ENCODE results near the gene RGS9.
A peak's percentile ranks its signal among the peaks of the same experiment; 100 is the strongest.
"Not testable (repeated sequence)": the region's sequence is repeated elsewhere in the genome, so short reads cannot be mapped to it uniquely, and the experiment has no call there.

RGS9 gene

GRCh38 chr17:65137021-65137939 is at the start of gene RGS9:
RGS9 (plus strand) TSS chr17:65137370; CDS start chr17:65137541, 171 bp downstream.
- DNase-seq (ENCODE audit: low read depth), result peak; percentile 78

- no peak for DNase-seq (ENCODE audit: low read depth)
Measured at GRCh38 chr17:65088621-65089360, 48.4 kb upstream of the RGS9 start.

GRCh38 chr17:65092262-65092661 is 44.9 kb upstream of the RGS9 start:
- no peak for DNase-seq (ENCODE audit: low read depth)

- not testable (repeated sequence) for DNase-seq (ENCODE audit: low read depth)
Measured at GRCh38 chr17:65092721-65093356, 44.3 kb upstream of the RGS9 start.

GRCh38 chr17:65093930-65094329 is 43.2 kb upstream of the RGS9 start:
- no peak for DNase-seq (ENCODE audit: low read depth)

- no peak for DNase-seq (ENCODE audit: low read depth)
Measured at GRCh38 chr17:65095465-65095864, 41.7 kb upstream of the RGS9 start.

GRCh38 chr17:65096382-65096781 is 40.8 kb upstream of the RGS9 start:
- not testable (repeated sequence) for DNase-seq (ENCODE audit: low read depth)

- DNase-seq (ENCODE audit: low read depth), result no peak
Measured at GRCh38 chr17:65097110-65097509, 40.1 kb upstream of the RGS9 start.

GRCh38 chr17:65099475-65099874 is 37.7 kb upstream of the RGS9 start:
- no peak for DNase-seq (ENCODE audit: low read depth)

- DNase-seq (ENCODE audit: low read depth), result peak; percentile 20
Measured at GRCh38 chr17:65099941-65100315, 37.2 kb upstream of the RGS9 start.

- peak; percentile 72 for DNase-seq (ENCODE audit: low read depth)
Measured at GRCh38 chr17:65100316-65101140, 36.6 kb upstream of the RGS9 start.

- DNase-seq (ENCODE audit: low read depth), result no peak
Measured at GRCh38 chr17:65101371-65101770, 35.8 kb upstream of the RGS9 start.

- DNase-seq (ENCODE audit: low read depth), result no peak
Measured at GRCh38 chr17:65102235-65102634, 34.9 kb upstream of the RGS9 start.

- no peak for DNase-seq (ENCODE audit: low read depth)
Measured at GRCh38 chr17:65102788-65103187, 34.4 kb upstream of the RGS9 start.

- no peak for DNase-seq (ENCODE audit: low read depth)
Measured at GRCh38 chr17:65103431-65103830, 33.7 kb upstream of the RGS9 start.

- DNase-seq (ENCODE audit: low read depth), result no peak
Measured at GRCh38 chr17:65103896-65104295, 33.3 kb upstream of the RGS9 start.

GRCh38 chr17:65104541-65104940 is 32.6 kb upstream of the RGS9 start:
- DNase-seq (ENCODE audit: low read depth), result no peak

- DNase-seq (ENCODE audit: low read depth), result no peak
Measured at GRCh38 chr17:65104973-65105372, 32.2 kb upstream of the RGS9 start.

GRCh38 chr17:65108152-65108551 is 29.0 kb upstream of the RGS9 start:
- DNase-seq (ENCODE audit: low read depth), result no peak

GRCh38 chr17:65109543-65109942 is 27.6 kb upstream of the RGS9 start:
- DNase-seq (ENCODE audit: low read depth), result no peak

GRCh38 chr17:65109990-65110680 is 27.0 kb upstream of the RGS9 start:
- no peak for DNase-seq (ENCODE audit: low read depth)

Measured in activated T-helper 1 cell treated with Interleukin-2 at 50 U/mL for 16 hours (primary cell).